GM12891 (cell line): Measurements from ENCODE around the gene LRRC7.

ENCODE experiments used
- PAX5 ChIP-seq: IDR thresholded peaks from 2 replicates; pipeline ENCODE4 v1.6.1; 2011; ENCODE audit warnings: low read length, moderate library complexity, mild to moderate bottlenecking; ENCODE audit not compliant: insufficient read depth, severe bottlenecking
- POLR2A ChIP-seq: IDR thresholded peaks from 2 replicates; pipeline ENCODE4 v1.6.1; 2011; ENCODE audit warnings: low read depth, low read length, control low read depth
- POLR2AphosphoS5 ChIP-seq: IDR thresholded peaks from 2 replicates; pipeline ENCODE4 v1.6.1; 2011; ENCODE audit warnings: low read depth, low read length, control low read depth
- POU2F2 ChIP-seq: IDR thresholded peaks from 2 replicates; pipeline ENCODE4 v1.6.1; 2011; ENCODE audit warnings: low read depth, mild to moderate bottlenecking, control low read depth, low read length, moderate library complexity
- SPI1 ChIP-seq: IDR thresholded peaks from 2 replicates; pipeline ENCODE4 v1.6.1; 2011; ENCODE audit warnings: low read depth, low read length, control low read depth
- TAF1 ChIP-seq: IDR thresholded peaks from 2 replicates; pipeline ENCODE4 v1.6.1; 2011; ENCODE audit warnings: low read depth, low read length, control low read depth

GRCh38 chr1:69643266-69643665 lies 75.5 kb downstream of the LRRC7 start:
- TF ChIP-seq POLR2A (no peak), POLR2AphosphoS5 (no peak), SPI1 (no peak), TAF1 (no peak), POU2F2 (no peak), PAX5 (no peak)
